Osteoblast (primary cell): ENCODE data around the gene SLC12A7. TPM values are rescaled to one million over a fixed set of nuclear protein-coding genes. Genes with fewer than 3 reads are reported as not detected.

ENCODE experiments used
- DNase-seq: peaks from one replicate; pipeline ENCODE4 v3.0.0; 2011; ENCODE audit warnings: low spot score, mixed read lengths; ENCODE audit not compliant: insufficient read length; ENCODE audit errors: missing footprints
- H2AFZ ChIP-seq: 2 replicates; pipeline ENCODE4 v1.6.0; 2011; ENCODE audit warnings: mild to moderate bottlenecking, low read length
- H3K27ac ChIP-seq: 2 replicates; pipeline ENCODE4 v1.5.1; 2011; ENCODE audit warnings: mild to moderate bottlenecking, low read depth, low read length, moderate library complexity
- H3K27me3 ChIP-seq: 2 replicates; pipeline ENCODE4 v1.6.0; 2012; ENCODE audit warnings: mild to moderate bottlenecking, control low read depth, inconsistent platforms, low read length, moderate library complexity; ENCODE audit not compliant: insufficient read depth
- H3K36me3 ChIP-seq: 2 replicates; pipeline ENCODE4 v1.5.1; 2011; ENCODE audit warnings: mild to moderate bottlenecking, low read length, control low read depth, moderate library complexity; ENCODE audit not compliant: insufficient read depth
- H3K4me1 ChIP-seq: 2 replicates; pipeline ENCODE4 v1.5.1; 2011; ENCODE audit warnings: mild to moderate bottlenecking, low read length, control low read depth, moderate library complexity; ENCODE audit not compliant: insufficient read depth
- H3K4me2 ChIP-seq: 2 replicates; pipeline ENCODE4 v1.6.0; 2011; ENCODE audit warnings: mild to moderate bottlenecking, low read length; ENCODE audit not compliant: insufficient read depth
- H3K4me3 ChIP-seq: fragments of 200-600 bp; sonication (generic); 3 replicates; pipeline ENCODE4 v1.5.1; 2012; ENCODE audit warnings: mild to moderate bottlenecking, low read length, inconsistent platforms; ENCODE audit not compliant: insufficient read depth
- H3K79me2 ChIP-seq: 2 replicates; pipeline ENCODE4 v1.6.0; 2012; ENCODE audit warnings: mild to moderate bottlenecking, low read length, control low read depth, inconsistent platforms; ENCODE audit not compliant: insufficient read depth
- H3K9me3 ChIP-seq: 2 replicates; pipeline ENCODE4 v1.5.1; 2011; ENCODE audit warnings: low read depth, low read length, control low read depth
- H4K20me1 ChIP-seq: 2 replicates; pipeline ENCODE4 v1.6.0; 2012; ENCODE audit warnings: mild to moderate bottlenecking, low read length, control low read depth; ENCODE audit not compliant: insufficient read depth
- CTCF ChIP-seq: IDR thresholded peaks from 2 replicates; pipeline ENCODE4 v1.5.1; 2011; ENCODE audit warnings: mild to moderate bottlenecking, low read depth, low read length, moderate library complexity; ENCODE audit errors: extremely low read depth
- total RNA-seq: library from RNA; depleted of rRNA; stranded (reverse); fragments of >200 nt; gene quantifications from 2 replicates; pipeline ENCODE4 v1.2.3, GENCODE V29; 2012

SLC12A7 gene
- total RNA-seq, 1 donor, result 6.9 TPM

GRCh38 chr5:1096838-1097237, 15.0 kb downstream of the SLC12A7 start:
- Histone ChIP-seq H3K4me3 (no peak overlapping the region), H3K27ac (no peak overlapping the region), H3K79me2 (no peaks in the 10 kb centered on the region), H3K27me3 (no peaks in the 10 kb centered on the region), H3K36me3 (no peaks in the 10 kb centered on the region), H2AFZ (no peak overlapping the region), H3K9me3 (no peaks in the 10 kb centered on the region), H3K4me2 (no peak overlapping the region), H4K20me1 (peaks cover 9% of the 10 kb centered on the region), H3K4me1 (no peaks in the 10 kb centered on the region)
- DNase-seq, result no peak
- no peak for TF ChIP-seq CTCF

GRCh38 chr5:1095990-1096363, 15.9 kb downstream of the SLC12A7 start:
- H3K36me3 ChIP-seq, result no peaks in the 10 kb centered on the region
- DNase-seq, result no peak
- H3K27me3 ChIP-seq, result no peaks in the 10 kb centered on the region
- H3K27ac ChIP-seq, result no peak overlapping the region
- H3K4me1 ChIP-seq, result no peaks in the 10 kb centered on the region
- H2AFZ ChIP-seq, result no peak overlapping the region
- H4K20me1 ChIP-seq, result peaks cover 9% of the 10 kb centered on the region
- TF ChIP-seq CTCF, result no peak
- no peak overlapping the region for H3K4me2 ChIP-seq
- H3K79me2 ChIP-seq, result no peaks in the 10 kb centered on the region
- H3K4me3 ChIP-seq, result no peak overlapping the region
- no peaks in the 10 kb centered on the region for H3K9me3 ChIP-seq

- Histone ChIP-seq H3K4me3 (no peak overlapping the region), H4K20me1 (peaks cover 9% of the 10 kb centered on the region), H3K27me3 (no peaks in the 10 kb centered on the region), H3K4me2 (no peak overlapping the region), H3K27ac (no peak overlapping the region), H3K36me3 (no peaks in the 10 kb centered on the region), H3K9me3 (no peaks in the 10 kb centered on the region), H3K4me1 (no peaks in the 10 kb centered on the region), H2AFZ (no peak overlapping the region), H3K79me2 (no peaks in the 10 kb centered on the region)
- no peak for TF ChIP-seq CTCF
- no peak for DNase-seq
Measured at GRCh38 chr5:1095302-1095989, 16.4 kb downstream of the SLC12A7 start.

GRCh38 chr5:1094670-1095190, 17.1 kb downstream of the SLC12A7 start:
- no peaks in the 10 kb centered on the region for H3K4me1 ChIP-seq
- no peak overlapping the region for H3K4me2 ChIP-seq
- H3K27me3 ChIP-seq, result no peaks in the 10 kb centered on the region
- no peak for TF ChIP-seq CTCF
- no peak overlapping the region for H2AFZ ChIP-seq
- no peak for DNase-seq
- H3K79me2 ChIP-seq, result no peaks in the 10 kb centered on the region
- H3K36me3 ChIP-seq, result no peaks in the 10 kb centered on the region
- H4K20me1 ChIP-seq, result peaks cover 9% of the 10 kb centered on the region
- H3K27ac ChIP-seq, result no peak overlapping the region
- H3K4me3 ChIP-seq, result no peak overlapping the region
- no peaks in the 10 kb centered on the region for H3K9me3 ChIP-seq
